GM19324 (cell line): Measurements from ENCODE around the gene DEPP1.

Source experiments
- ATAC-seq: cut with Tn5 transposase; IDR thresholded peaks from one replicate; pipeline ENCODE4 v1.9.1; 2021; ENCODE audit warnings: mild to moderate bottlenecking, moderate library complexity; ENCODE audit not compliant: unreplicated experiment, low FRiP score

Gene DEPP1

GRCh38 chr10:44968500-44969400 lies 9.9 kb downstream of the DEPP1 start:
- ATAC-seq, result no peak

- no peak for ATAC-seq
Measured at GRCh38 chr10:44968091-44968490, 10.5 kb downstream of the DEPP1 start.

GRCh38 chr10:44967616-44968015 lies 11.0 kb downstream of the DEPP1 start:
- no peak for ATAC-seq

DNA sequence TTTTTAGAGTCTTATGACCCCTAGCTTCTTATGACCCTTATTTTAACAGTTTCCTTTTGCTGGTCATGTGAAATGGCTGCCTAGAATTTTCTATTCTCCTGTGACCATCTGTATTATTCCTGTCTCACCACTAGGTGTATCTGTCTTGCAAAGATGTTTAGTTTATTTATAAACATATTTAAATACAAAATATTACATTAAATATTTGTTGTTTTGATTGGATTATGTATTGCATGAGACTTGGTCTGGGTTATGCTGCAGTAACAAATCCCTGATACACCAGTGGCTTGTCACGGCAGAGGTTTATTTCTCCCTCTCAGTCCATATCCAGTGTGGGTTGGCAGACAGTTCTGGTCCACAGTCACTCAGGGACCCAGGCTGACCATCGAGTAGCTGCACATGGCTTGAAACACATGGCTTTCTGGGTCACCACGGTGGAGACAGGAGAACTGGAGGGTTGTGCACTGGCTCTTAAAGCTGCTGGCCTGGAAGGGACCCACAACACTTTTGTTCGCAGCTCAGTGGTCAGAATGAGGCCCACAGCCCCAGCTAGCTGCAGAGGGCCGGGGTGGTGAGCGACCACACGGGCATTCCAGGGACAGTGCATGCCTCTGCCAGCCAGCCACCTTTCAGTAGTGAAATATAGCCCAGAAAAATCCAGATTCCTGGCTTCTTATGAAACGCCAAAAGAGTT lies 11.6 kb downstream of the DEPP1 start:
- ATAC-seq, result no peak

GRCh38 chr10:44966129-44966815 lies 12.3 kb downstream of the DEPP1 start:
- ATAC-seq, result no peak

DNA sequence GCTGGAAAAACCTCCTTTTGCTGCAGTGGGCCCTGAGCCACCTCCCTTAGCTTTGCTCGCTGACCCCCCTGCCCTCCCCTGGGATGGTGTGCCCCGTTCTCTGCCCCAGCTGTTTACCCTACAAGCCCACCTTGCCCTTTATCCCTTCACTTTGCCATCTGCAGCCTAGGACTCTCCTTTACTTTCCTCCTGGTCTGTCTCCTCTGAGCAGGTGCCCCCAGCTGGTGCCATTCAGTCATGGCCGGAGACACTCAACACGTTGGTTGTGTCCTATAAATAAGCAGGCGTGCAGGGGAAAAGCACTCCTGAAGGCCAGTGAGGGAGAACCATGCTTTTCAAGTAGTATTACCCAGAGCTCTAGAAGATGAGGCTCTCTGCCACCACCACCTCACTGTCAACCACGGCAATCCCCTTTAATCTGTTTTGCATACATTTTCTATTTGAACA lies 12.9 kb downstream of the DEPP1 start:
- no peak for ATAC-seq

- ATAC-seq, result no peak
Measured at GRCh38 chr10:44965104-44965503, 13.5 kb downstream of the DEPP1 start.

GRCh38 chr10:44963772-44964633 lies 14.6 kb downstream of the DEPP1 start:
- ATAC-seq, result no peak

DNA sequence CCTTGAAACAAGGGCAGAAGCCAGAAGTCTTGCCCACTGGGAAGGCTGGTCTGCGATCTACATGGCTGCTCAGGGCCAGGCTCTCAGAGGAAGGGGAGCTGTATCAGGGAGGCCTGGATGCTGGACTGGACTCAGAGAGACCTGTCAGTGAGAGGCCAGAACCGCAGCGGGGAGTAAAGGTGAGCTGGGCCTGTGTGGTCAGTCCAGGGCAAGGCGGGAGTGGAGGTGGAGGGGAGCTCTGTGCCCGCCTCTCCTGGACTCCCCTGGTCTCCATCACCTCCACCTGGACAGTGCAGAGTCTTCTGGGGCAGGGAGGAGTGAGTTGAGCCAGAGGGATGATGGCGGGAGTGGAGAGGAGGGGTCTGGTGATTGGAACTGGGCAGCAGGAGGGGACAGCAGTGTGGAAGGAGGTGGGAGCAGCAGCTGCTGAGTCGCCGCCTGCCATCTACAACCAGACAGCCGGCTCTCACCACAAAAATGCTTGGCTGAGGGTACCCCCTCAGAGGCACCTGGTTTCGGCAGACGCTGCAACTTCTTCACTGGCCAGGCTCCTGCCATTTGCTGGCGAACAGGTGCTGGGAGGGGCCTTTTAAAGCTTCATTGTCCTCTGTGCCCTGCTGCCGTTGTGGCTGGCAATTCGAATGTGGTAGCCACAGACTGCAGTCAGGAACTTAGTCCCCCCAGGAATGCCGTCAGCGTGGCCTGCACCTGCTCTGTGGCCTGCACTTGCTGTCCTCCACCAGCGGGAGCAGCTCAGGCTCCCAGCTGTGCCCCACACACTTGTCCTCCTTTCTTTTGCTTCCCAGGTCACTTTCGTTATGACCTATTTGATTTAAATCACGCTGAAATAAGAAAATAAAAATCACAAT lies 15.5 kb downstream of the DEPP1 start:
- no peak for ATAC-seq

- no peak for ATAC-seq
Measured at GRCh38 chr10:44961931-44962750, 16.5 kb downstream of the DEPP1 start.

DNA sequence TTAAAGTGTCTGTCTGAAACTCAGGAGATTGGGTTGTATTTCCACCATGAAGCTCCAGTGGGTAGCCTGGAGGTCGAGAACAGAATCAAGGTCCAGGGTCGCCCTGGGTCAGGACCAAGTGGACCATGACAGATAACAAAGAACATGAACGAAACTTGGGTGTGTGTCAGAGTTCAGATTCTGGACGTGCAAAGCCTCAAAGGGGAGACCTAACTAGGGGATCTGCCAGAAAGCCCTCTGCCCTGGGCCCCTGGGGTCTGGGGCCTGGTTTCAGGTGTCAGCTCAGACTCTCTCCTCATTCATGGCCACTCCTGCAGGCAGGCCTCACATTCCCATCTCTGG lies 17.4 kb downstream of the DEPP1 start:
- no peak for ATAC-seq

DNA sequence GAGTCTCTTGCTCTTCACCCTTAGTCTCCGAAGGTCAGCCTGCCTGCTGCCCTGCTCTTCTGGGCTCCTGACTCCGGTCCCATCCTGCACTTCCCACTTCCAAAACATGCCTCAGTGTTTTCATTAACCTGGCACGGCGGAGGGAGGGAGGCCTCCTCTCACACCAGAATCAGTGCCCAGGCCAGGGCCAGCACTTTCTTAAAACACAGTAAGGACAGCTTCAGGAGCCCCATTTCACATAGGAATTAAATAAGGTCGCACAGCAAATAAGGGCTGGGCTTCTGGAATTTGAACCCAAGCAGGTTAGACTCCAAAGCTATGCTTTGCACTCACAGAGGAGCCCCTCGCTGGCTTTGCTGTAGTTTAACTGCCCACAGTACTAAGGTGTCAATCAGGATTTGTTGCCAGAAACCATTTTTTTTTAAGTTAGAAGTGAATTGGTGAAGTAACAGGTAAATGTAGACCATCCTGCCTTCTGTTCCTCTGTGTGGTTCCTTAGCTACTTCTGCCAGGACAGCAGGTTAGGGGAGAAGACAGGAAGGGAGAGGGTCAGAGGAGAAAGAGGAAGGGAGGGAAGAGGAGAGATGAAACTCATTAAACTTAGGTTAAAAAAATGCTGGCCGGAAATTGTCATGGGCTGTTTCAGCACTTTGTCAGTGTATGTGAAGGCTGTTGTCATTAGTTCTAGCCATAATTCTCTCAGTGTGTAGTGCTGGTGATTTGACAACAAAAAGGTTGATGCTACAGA lies 18.0 kb downstream of the DEPP1 start:
- ATAC-seq, result no peak

GRCh38 chr10:44960088-44960460 lies 18.5 kb downstream of the DEPP1 start:
- no peak for ATAC-seq

- ATAC-seq, result peak; percentile 95
Measured at GRCh38 chr10:44959247-44960087, 19.1 kb downstream of the DEPP1 start, which contains the start of gene RASSF4. Gene RASSF4, plus strand, starts transcription at chr10:44959802. Its CDS starts 10,401 bp downstream, at chr10:44970203.

DNA sequence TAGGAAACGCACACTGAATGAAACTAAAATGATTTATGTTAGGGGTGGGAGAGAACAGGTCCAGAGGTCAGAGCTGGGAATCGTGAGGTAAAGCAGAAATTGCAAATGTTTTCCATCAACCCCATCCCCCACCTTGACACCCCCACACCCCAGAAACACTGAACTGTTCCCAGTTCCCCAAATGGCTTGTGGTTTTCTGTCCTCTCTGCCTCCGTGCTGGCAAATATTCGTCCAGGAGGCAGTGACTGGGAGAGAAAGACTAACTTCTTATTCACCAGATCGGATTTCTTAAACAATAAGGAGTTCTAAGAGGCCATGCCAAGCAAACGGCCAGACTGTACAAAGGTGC lies 19.7 kb downstream of the DEPP1 start:
- no peak for ATAC-seq

DNA sequence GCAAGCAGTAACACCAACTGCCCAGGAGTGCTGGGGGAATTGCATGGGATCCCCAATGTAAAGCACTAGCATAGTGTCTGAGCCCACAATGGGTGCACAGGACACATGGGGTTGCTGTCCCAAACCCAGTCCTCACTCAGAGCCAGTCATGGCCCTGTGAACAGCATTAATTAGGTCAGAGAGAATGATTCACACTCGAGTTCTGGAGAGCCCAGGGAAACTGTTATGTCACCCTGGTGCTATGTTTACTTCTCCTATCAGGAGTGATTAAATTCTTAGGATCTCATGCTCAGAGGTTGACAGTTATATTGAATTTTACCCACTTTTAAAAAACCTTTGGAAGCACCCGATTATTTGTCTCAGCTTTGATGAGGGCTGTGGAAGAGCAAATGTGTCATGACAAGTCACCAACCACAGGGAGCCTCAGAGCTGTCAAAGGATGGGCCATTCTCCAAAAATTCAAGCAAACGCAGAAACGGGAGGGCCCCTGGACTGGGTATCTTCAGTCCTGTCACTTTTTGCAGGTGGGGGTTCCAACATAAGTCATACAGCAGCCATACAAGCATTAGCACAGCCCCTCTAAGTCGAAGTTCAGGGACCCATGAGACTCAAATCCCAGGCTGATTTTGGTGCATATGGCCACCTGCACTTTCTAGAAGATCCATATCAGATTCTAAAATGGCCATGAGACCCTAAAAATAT lies 20.3 kb downstream of the DEPP1 start:
- no peak for ATAC-seq
